NCI-H748 (cell line): ENCODE results near the gene TNFRSF6B.
"Not testable (repeated sequence)": the region's sequence is repeated elsewhere in the genome, so short reads cannot be mapped to it uniquely, and the experiment has no call there.

Experiments
- DNase-seq: peaks from one replicate; lab custom pipeline; 2025; ENCODE audit not compliant: unreplicated experiment; lab: John Stamatoyannopoulos, UW

The TNFRSF6B gene

DNA sequence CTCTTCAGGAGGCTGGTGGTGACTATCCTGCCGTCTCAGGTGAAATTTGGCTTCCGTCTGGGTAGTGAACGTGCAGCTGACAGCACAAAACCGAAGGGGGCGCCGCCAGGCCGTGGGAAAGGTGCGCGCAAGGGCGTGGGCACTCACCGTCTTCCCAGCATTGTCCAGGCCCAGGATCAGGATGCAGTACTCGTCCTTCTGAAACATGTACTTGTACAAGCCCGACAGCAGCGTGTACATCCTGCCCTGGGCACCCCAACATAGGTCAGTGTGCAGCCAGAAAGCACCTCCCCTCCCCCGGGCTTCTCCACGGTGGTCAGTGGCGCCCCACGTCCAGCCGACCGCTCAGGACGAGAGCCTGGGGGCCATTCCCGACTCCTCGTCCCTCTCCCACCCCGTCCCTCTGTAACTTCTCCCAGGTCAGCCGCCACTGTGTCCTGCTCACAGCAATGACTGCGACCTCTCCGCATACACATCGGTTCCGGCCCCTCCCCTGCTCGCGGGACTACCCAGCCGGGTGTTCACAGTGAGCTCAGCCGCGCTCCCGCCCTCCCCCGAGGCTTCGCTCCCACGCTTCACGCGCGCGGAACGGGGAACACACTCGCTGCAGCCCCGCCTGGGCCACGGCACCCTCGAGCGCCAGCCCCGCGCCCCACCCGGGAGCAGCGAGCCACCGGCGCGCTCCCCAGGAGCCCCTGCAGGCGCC is 10.6 kb downstream of the TNFRSF6B start:
- peak; percentile 40 for DNase-seq

DNA sequence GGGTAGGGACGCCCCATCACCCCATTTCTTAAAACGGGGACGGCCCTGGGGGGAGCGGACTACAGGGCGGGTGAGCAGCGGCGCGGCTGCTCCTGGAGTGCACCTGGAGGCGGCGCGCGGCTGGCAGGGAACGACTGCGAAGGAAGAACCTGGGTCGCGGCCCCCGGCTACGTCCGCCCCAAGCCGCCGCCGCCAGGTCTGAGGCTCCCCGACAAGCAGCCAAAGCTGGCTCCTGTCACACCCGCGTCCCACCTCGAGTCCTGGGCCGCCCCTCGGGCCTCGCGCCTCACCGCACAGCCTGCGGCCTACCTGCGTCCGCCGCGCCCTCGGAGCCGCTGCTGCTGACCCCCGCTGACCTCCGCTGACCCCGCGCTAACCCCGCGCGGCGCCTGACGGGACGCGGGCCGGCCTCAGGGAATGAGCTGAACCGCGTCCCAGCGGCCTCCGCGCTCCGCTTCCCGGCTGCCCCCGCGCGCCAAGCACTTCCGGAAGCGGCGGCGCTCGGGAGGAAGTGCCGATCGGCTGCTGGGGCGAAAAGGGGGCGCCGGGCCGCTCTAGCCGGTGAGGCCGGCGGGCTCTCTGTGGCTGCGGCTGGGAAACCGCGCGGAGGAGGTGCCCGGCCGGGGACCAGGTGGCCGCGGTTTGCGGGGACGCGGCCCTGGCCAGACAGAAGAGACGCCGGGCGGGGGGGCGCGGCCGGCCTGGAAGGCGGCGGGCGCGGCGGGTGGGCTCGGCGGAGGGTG is 11.3 kb downstream of the TNFRSF6B start, which contains the start of the genes ARFRP1 and ZGPAT:
Gene ARFRP1 (minus strand): TSS at position 419 of the 743 bp plus-strand sequence. CDS start 885 bp downstream, outside the sequence.
Gene ZGPAT (plus strand): TSS at position 482 of the 743 bp plus-strand sequence. CDS start 542 bp downstream, outside the sequence.
- DNase-seq: peak; percentile 84

DNA sequence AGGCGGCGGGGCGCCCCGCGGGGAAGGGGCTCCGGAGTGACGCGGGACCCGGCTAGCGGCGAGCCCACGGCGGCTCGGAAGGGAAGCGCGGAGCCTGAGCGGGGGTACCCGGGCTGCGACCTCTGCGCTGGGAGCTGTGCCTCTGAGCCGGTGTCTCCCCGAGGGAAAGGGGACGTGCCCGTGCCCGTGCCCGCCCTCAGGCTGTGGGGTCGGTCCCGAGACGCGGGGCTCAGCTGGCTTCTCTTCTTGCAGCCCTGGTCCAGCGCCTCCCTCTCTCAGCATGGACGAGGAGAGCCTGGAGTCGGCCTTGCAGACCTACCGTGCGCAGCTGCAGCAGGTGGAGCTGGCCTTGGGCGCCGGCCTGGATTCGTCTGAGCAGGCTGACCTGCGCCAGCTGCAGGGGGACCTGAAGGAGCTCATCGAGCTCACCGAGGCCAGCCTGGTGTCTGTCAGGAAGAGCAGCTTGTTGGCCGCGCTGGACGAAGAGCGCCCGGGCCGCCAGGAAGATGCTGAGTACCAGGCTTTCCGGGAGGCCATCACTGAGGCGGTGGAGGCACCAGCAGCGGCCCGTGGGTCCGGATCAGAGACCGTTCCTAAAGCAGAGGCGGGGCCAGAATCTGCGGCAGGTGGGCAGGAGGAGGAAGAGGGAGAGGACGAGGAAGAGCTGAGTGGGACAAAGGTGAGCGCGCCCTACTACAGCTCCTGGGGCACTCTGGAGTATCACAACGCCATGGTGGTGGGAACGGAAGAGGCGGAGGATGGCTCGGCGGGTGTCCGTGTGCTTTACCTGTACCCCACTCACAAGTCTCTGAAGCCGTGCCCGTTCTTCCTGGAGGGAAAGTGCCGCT is 12.1 kb downstream of the TNFRSF6B start:
- DNase-seq: peak; percentile 14

DNA sequence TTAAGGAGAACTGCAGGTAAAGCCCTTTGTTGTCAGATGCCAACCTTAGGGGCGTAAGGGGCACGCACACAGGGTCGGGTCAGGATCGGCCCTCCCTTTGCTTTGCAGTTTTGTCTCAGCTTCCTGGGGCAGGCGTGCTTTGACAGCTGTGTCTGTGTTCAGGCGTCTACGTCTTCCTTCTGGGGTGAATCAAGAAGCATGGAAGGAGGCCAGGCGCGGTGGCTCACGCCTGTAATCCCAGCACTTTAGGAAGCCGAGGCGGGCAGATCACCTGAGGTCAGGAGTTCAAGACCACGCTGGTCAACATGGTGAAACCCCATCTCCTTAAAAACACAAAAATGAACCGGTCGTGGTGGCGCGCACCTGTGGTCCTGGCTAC is 12.7 kb downstream of the TNFRSF6B start:
- no peak for DNase-seq

DNA sequence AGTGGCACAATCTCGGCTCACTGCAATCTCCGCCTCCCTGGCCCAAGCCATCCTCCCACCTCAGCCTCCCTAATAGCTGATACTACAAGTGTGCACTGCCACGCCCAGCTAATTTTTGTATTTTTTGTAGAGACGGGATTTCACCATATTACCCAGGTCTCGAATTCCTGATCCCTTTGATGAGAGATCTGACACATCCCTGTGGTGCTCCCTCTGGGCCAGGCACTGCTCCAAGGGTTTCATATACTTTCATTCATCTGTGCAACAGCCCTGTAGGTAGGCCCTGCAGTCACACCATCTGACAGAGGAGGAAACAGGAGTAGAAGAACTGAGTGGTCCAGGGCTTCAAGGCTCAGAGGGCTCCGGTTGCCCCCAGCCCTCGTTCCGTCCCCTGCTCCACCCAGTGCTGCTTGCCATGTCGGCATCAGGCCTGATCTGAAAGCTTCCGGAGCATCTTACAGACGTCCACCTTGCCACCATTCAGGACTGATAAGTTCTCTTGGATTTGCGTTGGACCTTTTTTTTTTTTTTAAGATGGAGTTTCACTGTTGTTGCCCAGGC is 14.7 kb downstream of the TNFRSF6B start:
- no peak for DNase-seq

DNA sequence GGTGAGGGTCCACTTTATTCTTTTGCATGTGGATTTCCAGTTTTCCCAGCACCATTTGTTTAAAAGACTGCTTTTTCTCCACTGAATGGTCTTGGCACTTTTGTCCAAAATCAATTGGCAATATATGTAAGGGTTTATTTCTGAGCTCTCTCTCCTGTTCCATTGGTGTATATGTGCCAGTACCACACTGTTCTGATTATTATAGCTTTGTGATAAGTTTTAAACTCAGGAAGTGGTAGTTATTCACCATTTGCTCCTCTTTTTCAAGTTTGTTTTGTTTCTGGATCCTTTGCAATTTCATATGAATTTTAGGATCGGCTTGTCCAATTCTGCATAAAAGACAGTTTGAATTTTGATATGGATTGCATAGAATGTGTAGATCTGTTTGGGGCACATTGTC is 15.7 kb downstream of the TNFRSF6B start:
- no peak for DNase-seq

DNA sequence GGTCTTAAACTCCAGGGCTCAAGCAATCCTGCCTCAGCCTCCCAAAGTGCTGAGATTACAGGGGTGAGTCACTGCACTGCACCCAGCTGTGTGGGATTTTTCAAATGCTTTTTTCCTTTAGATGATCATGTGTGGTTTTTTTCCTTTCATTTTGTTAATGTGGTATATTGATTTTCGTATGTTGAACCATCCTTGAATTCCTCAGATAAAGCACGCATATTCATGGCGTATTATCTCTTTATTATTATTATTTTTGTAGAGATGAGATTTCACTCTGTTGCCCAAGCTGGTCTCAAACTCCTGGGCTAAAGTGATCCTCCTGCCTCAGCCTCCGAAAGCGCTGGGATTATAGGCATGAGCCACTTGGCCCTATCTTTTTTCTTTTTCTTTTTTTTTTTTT is 18.4 kb downstream of the TNFRSF6B start:
- DNase-seq: no peak

DNA sequence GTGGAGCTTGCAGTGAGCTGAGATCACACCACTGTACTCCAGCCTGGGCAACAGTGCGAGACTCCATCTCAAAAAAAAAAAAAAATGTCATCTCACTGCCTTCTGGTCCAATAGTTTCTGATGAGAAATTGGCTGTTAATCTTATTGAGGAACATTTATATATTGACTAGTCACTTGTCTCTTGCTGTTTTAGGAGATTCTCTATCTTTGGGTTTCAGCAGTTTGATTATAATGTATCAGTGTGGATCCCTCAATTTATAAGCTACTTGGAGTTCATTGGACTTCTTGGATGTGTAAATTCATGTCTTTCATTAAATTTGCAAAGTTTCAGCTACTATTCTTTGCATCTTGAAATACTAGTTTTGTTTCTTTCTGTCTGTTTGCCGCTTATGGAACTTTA is 22.5 kb downstream of the TNFRSF6B start:
- no peak for DNase-seq

DNA sequence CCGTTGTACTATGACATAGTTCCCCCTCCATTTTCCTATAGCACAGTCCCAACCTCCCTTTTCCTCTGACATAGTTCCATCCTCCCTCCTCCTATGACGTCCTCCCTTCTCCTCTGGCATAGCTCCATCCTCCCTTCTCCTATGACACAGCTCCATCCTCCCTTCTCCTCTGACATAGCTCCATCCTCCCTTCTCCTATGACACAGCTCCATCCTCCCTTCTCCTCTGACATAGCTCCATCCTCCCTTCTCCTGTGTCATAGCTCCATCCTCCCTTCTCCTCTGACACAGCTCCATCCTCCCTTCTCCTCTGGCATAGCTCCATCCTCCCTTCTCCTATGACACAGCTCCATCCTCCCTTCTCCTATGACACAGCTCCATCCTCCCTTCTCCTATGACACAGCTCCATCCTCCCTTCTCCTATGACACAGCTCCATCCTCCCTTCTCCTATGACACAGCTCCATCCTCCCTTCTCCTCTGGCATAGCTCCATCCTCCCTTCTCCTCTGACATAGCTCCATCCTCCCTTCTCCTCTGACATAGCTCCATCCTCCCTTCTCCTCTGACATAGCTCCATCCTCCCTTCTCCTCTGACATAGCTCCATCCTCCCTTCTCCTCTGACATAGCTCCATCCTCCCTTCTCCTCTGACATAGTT is 26.6 kb downstream of the TNFRSF6B start:
- not testable (repeated sequence) for DNase-seq

DNA sequence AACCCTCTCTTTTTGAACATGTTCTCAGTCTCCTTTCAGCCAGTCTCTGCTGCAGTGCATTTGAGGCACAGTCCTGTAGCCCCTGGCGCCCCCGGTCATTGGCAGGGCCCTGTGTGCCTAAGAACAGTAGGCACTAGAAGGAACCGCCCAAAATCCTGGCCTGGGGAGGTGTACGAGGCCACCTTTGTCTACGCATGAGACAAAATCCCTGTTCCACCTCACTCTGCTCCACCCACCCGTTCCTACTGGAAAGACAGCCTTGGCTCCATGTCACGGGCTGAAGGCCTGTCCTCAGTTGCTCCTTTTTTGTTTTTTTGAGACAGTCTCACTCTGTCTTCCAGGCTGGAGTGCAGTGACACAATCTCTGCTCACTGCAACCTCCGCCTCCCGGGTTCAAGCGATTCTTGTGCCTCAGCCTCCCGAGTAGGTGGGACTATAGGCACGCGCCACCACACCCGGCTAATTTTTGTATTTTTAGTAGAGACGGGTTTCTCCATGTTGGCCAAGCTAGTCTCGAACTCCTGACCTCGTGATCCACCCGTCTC is 33.8 kb downstream of the TNFRSF6B start:
- not testable (repeated sequence) for DNase-seq

DNA sequence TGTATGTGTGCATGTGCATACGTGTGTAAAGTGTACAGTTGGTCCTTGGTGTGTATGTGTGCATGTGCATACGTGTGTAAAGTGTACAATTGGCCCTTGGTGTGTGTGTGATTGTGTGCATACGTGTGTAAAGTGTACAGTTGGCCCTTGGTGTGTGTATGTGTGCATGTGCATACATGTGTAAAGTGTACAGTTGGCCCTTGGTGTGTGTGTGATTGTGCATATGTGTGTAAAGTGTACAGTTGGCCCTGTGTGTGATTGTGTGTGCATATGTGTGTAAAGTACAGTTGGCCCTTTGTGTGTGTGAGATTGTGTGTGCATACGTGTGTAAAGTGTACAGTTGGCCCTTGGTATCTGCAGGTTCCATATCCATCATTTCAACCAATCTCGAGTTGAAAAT is 35.0 kb downstream of the TNFRSF6B start:
- DNase-seq: no peak

DNA sequence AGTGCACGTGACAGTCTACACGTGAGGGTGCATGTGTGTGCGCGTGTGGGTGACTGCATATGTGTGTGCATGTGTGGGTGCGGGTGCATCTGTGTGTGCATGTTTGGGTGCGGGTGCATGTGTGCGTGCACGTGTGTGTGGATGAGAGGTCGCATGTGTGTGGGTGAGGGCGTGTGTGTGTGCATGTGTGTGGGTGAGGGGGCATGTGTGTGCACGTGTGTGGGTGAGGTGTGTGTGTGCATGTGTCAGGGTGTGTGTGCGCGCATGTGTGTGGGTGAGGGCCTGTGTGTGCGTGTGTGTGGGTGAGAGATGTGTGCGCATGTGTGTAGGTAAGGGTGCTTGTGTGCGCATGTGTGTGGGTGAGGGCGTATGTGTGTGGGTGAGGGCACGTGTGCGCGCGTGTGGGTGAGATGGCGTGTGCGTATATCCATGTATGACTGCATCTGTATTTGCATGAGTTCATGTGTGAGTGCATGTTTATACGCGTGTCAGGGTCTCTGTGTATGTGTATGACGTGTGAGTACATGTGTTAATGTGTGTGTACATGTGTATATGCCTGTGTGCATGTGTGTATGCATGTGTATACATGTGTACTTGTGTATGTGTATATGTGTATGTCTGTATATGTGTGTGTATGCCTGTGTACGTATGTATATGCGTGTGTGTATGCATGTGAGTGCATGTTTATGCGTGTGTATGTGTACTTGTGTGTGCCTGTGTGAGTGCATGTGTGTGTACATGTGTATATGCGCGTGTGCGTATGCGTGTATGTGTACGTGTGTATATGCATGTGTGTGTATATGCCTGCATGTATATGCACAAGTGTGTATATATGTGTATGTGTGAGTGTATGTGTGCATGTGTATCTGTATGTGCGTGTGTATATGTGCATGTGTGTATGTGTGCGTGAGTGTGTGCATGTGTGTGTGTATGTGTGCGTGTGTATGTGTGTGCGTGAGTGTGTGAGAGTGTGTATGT is 36.0 kb downstream of the TNFRSF6B start:
- no peak for DNase-seq

DNA sequence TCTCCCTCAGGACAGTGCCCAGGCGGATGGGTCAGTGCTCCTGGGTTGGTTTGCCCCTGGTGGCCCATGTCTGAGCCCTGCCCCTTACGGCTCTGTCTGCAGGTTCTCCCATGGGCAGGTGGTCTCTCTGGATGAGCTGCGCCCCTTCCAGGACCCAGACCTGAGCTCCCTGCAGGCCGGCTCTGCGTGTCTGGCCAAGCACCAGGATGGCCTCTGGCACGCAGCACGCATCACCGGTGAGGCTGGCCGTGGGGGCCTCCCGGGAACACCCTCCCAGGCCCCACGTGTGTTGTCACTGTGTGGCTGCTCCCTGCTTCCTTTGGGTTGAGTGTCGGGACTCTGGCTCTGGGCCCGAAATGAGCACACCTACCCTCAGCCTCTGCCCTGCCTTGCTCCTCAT is 36.7 kb downstream of the TNFRSF6B start:
- no peak for DNase-seq

DNA sequence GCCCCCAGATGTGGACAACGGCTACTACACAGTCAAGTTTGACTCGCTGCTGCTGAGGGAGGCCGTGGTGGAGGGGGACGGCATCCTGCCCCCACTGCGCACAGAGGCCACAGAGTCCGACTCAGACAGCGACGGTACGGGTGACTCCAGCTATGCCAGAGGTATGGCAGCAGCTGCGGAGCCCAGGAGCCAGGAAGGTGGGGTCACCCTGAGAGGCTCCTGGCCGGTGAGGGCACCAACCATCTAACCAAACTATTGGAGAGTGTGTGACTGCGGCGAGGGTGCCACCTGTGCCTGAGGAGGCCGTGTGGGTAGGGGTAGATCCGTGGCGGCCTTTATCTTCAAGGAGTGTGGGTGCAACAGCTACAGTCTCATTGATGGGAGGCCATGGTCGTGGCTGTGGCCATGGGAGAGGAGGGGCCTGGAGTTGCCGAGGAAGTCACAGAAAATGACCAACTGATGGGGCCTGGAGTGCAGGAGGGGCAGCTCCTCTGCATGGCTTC is 37.2 kb downstream of the TNFRSF6B start:
- DNase-seq: no peak

DNA sequence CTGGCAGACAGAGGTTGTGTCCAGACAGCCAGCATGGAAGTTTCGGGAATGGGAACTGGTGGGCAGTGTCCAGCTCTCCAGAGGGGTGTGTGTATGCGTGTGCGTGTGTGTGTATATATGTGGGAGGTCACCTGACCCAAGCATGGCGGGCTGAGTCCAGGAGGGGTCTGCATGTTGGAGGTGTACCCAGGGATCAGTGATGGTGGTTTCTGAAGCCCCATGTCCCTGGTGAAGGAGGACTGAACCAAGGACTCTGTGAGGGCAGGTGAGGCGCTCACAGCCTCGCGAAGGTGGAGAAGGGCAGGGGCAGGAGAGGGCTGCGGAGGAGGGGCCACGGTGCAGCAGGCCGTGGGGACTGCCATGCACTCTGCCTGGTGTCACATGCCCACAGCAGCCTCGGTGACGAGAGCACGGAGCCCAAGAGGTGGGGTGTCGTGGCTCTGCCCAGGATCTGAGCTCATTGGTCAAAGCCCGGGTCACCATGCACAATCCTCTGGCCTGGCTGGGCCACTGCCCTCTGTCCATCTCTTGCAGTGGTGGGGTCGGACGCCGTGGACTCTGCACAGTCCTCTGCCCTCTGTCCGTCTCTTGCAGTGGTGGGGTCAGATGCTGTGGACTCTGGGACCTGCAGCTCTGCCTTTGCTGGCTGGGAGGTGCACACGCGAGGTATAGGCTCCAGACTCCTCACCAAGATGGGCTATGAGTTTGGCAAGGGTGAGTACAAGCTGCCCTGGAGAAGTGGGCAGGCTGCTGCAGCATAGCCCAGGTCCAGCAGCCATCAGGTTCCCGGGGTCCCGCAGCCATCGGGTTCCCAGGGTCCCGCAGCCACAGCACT is 37.9 kb downstream of the TNFRSF6B start:
- DNase-seq: no peak

DNA sequence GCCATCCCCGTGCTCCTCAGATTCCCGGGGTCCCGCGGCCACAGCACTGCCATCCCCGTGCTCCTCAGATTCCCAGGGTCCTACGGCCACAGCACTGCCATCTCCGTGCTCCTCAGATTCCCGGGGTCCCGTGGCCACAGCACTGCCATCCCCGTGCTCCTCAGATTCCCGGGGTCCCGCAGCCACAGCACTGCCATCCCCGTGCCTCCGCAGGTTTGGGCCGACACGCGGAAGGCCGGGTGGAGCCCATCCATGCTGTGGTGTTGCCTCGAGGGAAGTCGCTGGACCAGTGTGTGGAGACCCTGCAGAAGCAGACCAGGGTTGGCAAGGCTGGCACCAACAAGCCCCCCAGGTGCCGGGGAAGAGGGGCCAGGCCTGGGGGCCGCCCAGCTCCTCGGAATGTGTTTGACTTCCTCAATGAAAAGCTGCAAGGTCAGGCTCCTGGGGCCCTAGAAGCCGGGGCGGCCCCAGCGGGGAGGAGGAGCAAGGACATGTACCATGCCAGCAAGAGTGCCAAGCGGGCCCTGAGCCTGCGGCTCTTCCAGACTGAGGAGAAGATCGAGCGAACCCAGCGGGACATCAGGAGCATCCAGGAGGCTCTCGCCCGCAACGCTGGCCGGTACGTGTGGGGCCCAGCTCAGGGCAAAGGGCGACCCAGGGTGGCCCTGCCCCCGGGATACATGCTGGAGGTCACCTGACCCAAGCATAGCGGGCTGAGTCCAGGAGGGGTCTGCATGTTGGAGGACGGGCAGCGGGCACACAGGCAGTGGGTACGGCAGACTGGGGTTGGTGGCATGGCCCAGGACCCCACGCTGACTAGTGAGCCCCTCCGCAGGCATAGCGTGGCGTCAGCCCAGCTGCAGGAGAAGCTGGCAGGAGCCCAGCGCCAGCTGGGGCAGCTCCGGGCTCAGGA is 38.8 kb downstream of the TNFRSF6B start:
- no peak for DNase-seq
